Parathyroid adenoma (tissue), 2 donors: ENCODE data around the gene WDR73.

Experiments
- H2AFZ ChIP-seq: fragments of 300-600 bp; sonication (generic); one replicate; pipeline ENCODE4 v1.7.0; 2017; ENCODE audit warnings: antibody characterized with exemption, mild to moderate bottlenecking
- H3K27ac ChIP-seq: fragments of 300-600 bp; sonication (generic); one replicate; pipeline ENCODE4 v1.7.0; 2017
- H3K27me3 ChIP-seq: fragments of 300-600 bp; sonication (generic); one replicate; pipeline ENCODE4 v1.7.0; 2017; ENCODE audit warnings: low read length; ENCODE audit not compliant: control insufficient read depth, insufficient read depth
- H3K36me3 ChIP-seq: fragments of 300-600 bp; sonication (generic); one replicate; pipeline ENCODE4 v1.7.0; 2017; ENCODE audit warnings: low read length; ENCODE audit not compliant: control insufficient read depth, insufficient read depth
- H3K4me1 ChIP-seq: fragments of 300-600 bp; sonication (generic); one replicate; pipeline ENCODE4 v1.7.0; 2017; ENCODE audit warnings: control low read depth
- H3K4me2 ChIP-seq: fragments of 300-600 bp; sonication (generic); one replicate; pipeline ENCODE4 v1.7.0; 2017; ENCODE audit warnings: low read length
- H3K4me3 ChIP-seq: fragments of 300-600 bp; sonication (generic); one replicate; pipeline ENCODE4 v1.7.0; 2017; ENCODE audit warnings: low read depth, low read length
- H3K79me2 ChIP-seq: fragments of 300-600 bp; sonication (generic); one replicate; pipeline ENCODE4 v1.7.0; 2017; ENCODE audit warnings: control low read depth
- H3K9ac ChIP-seq: fragments of 300-600 bp; sonication (generic); one replicate; pipeline ENCODE4 v1.7.0; 2017; ENCODE audit warnings: mild to moderate bottlenecking
- H3K9me3 ChIP-seq: fragments of 300-600 bp; sonication (generic); one replicate; pipeline ENCODE4 v1.7.0; 2017; ENCODE audit warnings: low read length; ENCODE audit not compliant: control insufficient read depth
- TF ChIP-seq, protein P1 (sequence below): fragments of 300-600 bp; sonication (generic); IDR thresholded peaks from one replicate; pipeline ENCODE4 v1.7.0; 2017; ENCODE audit warnings: antibody characterized with exemption, mild to moderate bottlenecking
- donor health status: primary hyperparathyroidism.

The WDR73 gene

DNA sequence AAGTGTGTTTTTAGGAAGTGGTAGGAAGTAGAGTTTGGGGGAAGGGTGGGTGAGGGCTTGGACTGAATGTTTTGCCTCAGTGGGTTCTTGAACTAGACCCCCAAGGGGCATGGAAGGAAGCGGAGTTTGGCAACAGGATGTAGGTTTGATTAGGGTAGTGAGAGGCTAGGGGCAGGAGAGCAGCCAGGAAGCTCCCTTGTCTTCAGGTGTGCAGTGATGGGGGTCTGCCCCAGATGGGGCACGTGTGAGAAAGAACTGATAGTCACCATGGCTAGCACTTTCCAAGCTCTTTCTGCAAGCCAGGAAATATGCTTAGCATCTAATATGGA, 48.6 kb downstream of the WDR73 start:
- no peak overlapping the region for H3K27ac ChIP-seq
- TF ChIP-seq, protein P1, sequence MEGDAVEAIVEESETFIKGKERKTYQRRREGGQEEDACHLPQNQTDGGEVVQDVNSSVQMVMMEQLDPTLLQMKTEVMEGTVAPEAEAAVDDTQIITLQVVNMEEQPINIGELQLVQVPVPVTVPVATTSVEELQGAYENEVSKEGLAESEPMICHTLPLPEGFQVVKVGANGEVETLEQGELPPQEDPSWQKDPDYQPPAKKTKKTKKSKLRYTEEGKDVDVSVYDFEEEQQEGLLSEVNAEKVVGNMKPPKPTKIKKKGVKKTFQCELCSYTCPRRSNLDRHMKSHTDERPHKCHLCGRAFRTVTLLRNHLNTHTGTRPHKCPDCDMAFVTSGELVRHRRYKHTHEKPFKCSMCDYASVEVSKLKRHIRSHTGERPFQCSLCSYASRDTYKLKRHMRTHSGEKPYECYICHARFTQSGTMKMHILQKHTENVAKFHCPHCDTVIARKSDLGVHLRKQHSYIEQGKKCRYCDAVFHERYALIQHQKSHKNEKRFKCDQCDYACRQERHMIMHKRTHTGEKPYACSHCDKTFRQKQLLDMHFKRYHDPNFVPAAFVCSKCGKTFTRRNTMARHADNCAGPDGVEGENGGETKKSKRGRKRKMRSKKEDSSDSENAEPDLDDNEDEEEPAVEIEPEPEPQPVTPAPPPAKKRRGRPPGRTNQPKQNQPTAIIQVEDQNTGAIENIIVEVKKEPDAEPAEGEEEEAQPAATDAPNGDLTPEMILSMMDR = no peak
- no peaks in the 10 kb centered on the region for H3K27me3 ChIP-seq
- H3K79me2 ChIP-seq = peaks cover 2% of the 10 kb centered on the region
- no peak overlapping the region for H3K4me3 ChIP-seq
- peaks cover 4% of the 10 kb centered on the region for H3K4me1 ChIP-seq
- no peaks in the 10 kb centered on the region for H3K9me3 ChIP-seq
- H3K9ac ChIP-seq = no peak overlapping the region
- no peaks in the 10 kb centered on the region for H3K36me3 ChIP-seq
- H3K4me2 ChIP-seq = no peak overlapping the region
- no peak overlapping the region for H2AFZ ChIP-seq

DNA sequence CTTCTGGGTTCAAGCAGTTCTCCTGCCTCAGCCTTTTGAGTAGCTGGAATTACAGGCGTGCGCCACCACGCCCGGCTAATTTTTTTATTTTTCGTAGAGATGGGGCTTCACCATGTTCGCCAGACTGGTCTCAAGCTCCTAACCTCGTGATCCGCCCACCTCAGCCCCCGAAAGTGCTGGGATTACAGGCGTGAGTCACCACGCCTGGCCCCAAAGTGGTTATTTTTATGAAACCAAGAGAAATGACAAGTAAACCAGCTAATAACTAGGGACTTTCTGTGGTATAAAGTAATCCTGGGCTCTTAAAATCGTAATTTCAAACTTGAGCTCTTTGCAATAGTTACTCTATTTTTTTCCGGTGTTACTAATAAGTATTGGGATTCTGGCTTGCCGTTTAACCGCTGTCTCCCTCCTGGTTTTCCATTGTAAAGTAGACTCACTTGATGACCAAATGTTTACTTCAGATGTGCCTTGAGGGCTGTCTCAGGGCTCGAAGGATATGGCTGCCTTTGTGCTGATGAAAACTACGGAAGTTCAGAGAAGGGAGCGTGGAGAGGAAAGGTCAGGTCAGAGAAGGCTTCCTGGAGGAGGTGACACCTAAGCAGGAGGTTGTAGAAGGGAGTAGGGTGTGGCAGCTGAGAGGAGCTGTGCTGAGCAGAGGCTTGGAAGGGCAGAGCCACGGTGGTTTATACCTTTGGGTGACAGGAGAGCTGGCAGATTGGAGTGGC, 49.1 kb downstream of the WDR73 start:
- peaks cover 4% of the 10 kb centered on the region for H3K4me1 ChIP-seq
- no peaks in the 10 kb centered on the region for H3K27me3 ChIP-seq
- H2AFZ ChIP-seq = no peak overlapping the region
- no peak overlapping the region for H3K4me2 ChIP-seq
- H3K36me3 ChIP-seq = no peaks in the 10 kb centered on the region
- H3K9me3 ChIP-seq = no peaks in the 10 kb centered on the region
- peaks cover 2% of the 10 kb centered on the region for H3K79me2 ChIP-seq
- no peak overlapping the region for H3K4me3 ChIP-seq
- TF ChIP-seq, protein P1 = no peak
- no peak overlapping the region for H3K27ac ChIP-seq
- H3K9ac ChIP-seq = no peak overlapping the region

DNA sequence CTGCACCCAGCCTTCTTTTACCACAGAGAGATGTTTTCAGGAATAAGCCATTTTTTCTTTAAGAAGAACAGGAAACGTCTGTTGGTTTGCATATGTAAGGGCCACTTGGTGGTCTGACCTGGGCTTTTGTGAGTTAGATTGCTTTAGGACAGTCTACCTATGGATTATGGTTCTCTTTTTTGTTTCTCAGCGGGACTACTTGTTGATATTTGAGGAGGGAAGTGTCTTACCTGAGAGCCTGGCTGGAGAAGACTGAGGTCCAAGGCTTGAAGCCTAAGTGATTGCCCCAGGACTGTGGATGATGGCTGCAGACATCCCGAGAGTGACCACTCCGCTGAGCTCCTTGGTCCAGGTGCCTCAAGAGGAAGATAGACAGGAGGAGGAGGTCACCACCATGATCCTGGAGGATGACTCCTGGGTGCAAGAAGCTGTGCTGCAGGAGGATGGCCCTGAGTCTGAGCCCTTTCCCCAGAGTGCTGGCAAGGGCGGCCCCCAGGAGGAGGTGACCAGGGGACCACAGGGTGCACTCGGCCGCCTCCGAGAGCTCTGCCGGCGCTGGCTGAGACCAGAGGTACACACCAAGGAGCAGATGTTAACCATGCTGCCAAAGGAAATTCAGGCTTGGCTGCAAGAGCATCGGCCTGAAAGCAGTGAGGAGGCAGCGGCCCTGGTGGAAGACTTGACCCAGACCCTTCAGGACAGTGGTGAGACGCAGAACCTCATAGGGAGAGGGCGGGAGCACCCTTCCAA, 50.3 kb downstream of the WDR73 start:
- Histone ChIP-seq H3K27ac (no peak overlapping the region), H3K9me3 (no peaks in the 10 kb centered on the region), H3K36me3 (no peaks in the 10 kb centered on the region), H3K4me1 (no peaks in the 10 kb centered on the region), H3K27me3 (no peaks in the 10 kb centered on the region), H2AFZ (no peak overlapping the region), H3K4me3 (no peak overlapping the region), H3K79me2 (peaks cover 2% of the 10 kb centered on the region), H3K4me2 (no peak overlapping the region), H3K9ac (no peak overlapping the region)
- TF ChIP-seq, protein P1 = no peak

DNA sequence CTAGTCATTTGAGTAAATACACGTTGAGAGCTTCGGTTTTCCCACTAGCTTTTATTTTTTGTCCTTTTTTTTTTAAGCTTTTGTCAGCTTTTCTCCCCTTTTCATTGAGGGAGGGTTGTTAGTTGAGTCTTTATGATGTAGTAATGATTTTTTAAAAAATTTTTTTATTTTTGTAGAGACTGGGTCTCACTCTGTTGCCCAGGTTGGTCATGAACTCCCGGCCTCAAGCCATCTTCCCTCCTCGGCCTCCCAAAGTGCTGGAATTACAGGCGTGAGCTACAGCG, 52.6 kb downstream of the WDR73 start:
- H3K4me3 ChIP-seq = peak overlapping the region; percentile 89
- H3K27ac ChIP-seq = no peak overlapping the region
- peaks cover 2% of the 10 kb centered on the region for H3K79me2 ChIP-seq
- no peaks in the 10 kb centered on the region for H3K9me3 ChIP-seq
- H2AFZ ChIP-seq = peak overlapping the region; percentile 91
- peak overlapping the region; percentile 81 for H3K4me2 ChIP-seq
- H3K27me3 ChIP-seq = no peaks in the 10 kb centered on the region
- no peak overlapping the region for H3K9ac ChIP-seq
- no peaks in the 10 kb centered on the region for H3K36me3 ChIP-seq
- TF ChIP-seq, protein P1 = no peak
- H3K4me1 ChIP-seq = no peaks in the 10 kb centered on the region
